Occipital lobe (tissue), 2 donors: Measurements from ENCODE around the gene VNN1. TPM values are rescaled to one million over a fixed set of nuclear protein-coding genes. Genes with fewer than 3 reads are reported as not detected.
"Not testable (repeated sequence)": the region's sequence is repeated elsewhere in the genome, so short reads cannot be mapped to it uniquely, and the experiment has no call there.

Source experiments
- DNase-seq: peaks from one replicate; lab custom pipeline; 2025; lab: John Stamatoyannopoulos, UW
- total RNA-seq: library from RNA; depleted of rRNA; stranded (reverse); fragments of >200 nt; gene quantifications from one replicate; pipeline ENCODE4 v1.2.3, GENCODE V29; 2014

VNN1 gene
- total RNA-seq, 1 donor from 2014 or later = not detected

GRCh38 chr6:132725947-132726607 lies 12.2 kb upstream of the VNN1 start:
- DNase-seq = no peak

- DNase-seq = no peak
These were observed 11.6 kb upstream of the VNN1 start for GRCh38 chr6:132725471-132725870.

GRCh38 chr6:132719736-132720448 lies 6.0 kb upstream of the VNN1 start:
- DNase-seq = no peak

GRCh38 chr6:132715881-132716637 lies 2.2 kb upstream of the VNN1 start:
- DNase-seq = no peak

DNA sequence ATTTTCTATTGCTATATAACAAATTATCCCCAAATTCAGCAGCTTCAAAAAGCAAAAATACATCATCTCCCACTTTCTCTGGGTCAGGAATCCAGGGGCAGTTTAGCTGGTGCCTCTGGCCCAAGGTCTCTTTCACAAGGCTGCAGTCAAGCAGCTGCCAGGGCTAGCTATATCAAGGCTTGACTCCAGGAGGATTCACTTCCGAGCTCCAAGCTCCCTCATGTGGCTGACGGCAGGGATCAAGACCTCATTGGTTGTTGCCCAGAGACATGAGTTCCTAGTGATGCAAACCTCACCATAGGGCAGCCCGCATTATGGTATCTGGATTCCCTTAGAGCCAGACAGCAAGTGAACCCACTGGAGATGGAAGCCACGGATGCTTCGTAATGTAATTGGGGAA lies 1.3 kb upstream of the VNN1 start:
- DNase-seq = peak; percentile 6

GRCh38 chr6:132714160-132714559 lies 305 bp upstream of the VNN1 start:
- no peak for DNase-seq

DNA sequence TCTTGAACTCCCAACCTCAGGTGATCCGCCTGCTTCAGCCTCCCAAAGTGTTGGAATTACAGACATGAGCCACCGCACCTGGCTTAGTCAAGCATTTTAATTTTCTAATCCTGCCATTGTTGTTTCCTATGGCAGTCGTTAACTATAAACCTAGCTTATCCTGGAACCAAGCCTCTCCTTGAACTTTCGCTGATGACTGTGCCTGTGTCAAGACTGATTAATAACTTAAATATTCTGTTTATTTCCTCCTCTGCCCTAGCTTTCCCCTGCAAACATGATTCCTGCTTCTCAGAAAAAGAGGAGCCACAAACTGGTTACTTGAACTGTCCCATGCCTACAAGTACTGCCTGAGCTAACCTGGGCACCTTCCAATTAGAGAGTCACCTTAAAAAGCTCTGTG lies 1.5 kb downstream of the VNN1 start:
- no peak for DNase-seq

DNA sequence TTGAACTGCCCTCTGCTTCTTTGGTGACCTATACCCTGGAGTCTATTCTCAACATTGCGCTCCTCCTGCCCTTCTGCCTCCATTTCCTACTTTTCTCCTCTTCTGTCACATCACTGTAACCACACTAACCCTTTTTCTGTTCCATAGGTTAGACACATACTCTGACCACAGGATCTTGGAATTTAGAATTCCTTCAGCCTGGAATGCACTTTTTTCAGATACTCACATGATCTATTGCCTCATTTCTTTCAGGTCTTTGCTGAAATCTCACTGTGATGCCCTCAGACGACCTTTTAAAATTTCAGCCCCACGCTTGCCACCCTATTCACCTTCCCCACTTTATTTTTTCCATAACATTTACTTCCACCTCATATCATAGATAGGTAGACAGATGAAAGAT lies 5.1 kb downstream of the VNN1 start:
- no peak for DNase-seq

DNA sequence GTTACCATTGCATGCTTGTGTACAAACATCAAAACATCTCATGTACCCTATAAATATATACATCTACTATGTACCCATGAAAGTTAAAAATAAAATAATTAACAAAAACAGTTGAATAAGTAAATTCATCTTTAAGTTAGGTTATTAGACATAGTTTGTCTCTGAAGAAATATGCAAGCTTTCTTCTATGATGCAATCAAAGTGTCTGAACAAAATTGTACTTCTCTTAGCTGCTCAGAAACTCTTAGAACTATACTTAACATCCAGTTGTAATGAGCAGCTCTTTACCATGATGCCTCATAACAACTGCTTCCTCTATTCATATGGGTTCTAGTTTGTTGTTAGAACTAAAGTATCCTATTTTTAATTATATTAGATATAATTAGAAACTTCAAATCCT lies 5.9 kb downstream of the VNN1 start:
- DNase-seq = no peak

- not testable (repeated sequence) for DNase-seq
These were observed 7.1 kb downstream of the VNN1 start for GRCh38 chr6:132706756-132707155.

DNA sequence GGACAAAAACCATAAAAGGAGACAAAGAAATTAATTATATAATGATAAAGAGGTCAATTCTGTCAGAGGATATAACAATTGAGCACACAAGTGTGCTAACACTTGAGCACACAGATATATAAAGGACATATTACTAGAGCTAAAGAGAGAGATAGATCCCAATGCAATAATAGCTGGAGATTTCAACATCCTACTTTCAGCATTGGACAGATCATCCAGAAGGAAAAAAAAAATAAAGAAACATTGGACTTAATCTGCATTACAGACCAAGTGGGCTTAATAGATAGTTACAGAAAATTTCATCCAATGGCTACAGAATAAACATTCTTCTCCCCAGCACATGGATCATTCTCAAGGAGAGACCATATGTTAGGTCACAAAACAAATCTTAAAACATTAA lies 9.9 kb downstream of the VNN1 start:
- no peak for DNase-seq

DNA sequence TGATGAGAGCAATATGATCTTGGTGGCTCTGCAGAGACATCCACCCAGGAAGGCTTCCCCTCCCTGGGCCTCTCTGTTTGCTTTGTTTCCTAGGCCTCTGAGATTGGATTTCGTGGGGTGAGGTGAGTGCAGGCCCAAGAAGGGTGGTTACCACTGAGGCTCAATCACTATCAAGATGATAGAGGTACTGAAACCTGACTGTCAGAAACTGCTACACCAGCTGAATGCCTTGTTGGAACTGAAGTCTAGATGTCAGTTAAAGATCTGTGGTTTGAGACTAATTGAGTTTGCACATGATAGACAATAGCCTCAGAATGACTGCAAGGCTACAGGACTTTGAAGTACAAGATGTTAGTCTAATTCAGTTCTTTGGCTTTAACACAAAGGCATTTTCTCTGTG lies 15.2 kb downstream of the VNN1 start:
- DNase-seq = no peak

DNA sequence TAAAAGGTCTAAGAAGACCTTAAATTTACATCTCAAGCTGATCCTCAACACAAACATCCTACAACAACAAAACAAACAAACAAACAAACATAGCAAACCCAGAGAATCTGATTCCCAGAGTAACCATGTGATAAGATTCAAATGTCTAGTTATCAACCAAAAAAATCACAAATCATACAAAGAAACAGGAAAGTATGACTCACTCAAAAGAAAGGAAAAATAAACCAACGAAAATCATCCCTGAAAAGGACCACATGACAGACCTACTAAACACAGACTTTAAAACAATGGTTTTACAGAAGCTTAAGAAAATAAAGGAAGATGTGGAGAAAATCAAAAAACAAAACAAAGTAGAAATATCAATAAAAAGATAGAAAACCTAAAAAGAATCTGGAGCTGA lies 18.1 kb downstream of the VNN1 start:
- DNase-seq = no peak

DNA sequence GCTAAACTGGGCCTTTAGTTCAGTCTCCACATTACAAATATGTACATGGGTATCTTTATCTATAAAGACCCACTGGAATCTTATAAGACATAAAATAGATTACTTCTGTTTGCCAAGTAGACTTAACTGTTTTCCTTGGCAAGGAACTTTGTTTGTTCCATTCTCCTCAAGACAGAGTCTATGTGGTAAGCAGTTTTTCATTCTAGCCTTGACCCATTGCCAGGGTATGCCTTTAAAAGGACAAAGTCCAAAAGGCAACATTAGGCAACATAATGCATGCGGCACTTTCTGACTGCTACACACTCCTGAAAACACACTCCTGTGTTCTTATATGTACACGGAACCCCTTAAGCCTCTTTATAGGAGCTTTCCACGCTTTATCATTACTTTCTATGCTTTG lies 20.4 kb downstream of the VNN1 start:
- DNase-seq = no peak

DNA sequence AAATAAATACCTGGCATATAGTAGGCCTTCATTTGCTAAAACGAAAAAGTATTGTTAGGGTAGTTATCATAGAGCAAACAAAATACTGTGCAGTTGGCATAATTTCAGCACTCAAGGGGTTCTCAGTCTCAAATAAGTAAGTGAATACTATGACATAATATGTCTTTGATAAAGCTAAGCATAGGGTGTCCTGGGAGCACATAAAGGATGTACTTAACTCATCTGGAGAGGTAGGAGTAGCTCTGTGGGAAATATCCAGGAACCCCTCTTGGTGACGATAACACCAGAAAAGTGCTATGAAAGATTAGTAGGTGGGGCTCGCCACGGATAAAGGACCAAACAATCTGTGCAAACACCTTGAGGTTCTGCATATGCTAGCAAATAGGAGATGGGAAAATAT lies 23.2 kb downstream of the VNN1 start:
- DNase-seq = no peak

DNA sequence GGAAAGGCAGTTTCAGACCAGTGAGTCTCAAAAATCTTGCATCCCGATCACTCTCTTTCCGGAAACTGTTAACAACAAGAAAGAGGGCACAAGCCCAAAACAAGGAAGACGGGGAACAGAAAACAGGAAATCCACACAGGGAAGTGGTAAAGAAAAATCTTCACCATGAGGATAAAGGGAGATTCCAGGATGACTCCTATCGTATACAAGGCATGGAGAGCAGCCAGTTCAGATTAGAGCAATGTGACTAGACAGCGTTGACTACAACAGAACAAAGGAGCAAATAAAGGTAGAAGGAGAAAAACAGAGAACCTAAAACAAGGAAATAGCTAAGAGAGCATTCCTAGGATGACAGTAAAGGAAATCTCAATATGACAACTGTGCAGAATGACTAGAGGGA lies 26.5 kb downstream of the VNN1 start:
- no peak for DNase-seq

DNA sequence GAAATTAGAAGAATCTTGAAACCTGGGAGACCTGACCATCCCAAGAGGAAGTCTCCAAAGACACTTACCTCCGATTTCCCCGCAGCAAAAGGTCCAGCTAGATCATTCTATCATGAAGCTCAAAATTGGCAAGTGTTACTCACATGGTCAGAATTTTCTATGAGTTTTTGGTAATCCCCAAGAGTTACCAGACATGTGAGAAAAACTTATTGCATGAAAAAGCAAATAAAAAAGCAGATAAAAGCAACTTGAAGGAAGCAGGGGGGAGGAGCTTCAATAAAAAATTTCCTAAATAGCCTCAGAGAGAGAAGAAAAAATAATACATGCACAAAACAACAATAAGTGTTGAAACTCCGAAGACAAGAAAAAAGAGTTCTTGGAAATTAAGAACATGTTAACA lies 27.3 kb downstream of the VNN1 start:
- no peak for DNase-seq

GRCh38 chr6:132685009-132685408 lies 28.8 kb downstream of the VNN1 start:
- no peak for DNase-seq

DNA sequence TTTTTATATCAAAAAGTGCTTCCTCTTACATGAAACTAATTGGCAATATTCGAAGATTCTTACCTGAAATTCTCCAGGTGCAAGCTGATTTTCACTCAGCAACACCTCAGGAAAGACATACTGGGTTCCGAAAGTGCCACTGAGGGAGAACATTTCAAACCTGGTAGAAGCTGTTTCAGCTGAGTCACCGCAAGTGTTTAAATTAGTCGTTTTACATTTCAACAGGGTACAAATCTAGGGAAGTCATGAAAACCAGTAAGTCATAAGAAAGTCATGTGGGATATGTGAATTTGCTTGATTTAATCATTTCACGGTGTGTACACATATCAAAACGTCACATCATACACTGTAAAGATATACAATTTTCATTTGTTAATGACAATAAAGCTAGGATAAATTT lies 29.6 kb downstream of the VNN1 start:
- no peak for DNase-seq

DNA sequence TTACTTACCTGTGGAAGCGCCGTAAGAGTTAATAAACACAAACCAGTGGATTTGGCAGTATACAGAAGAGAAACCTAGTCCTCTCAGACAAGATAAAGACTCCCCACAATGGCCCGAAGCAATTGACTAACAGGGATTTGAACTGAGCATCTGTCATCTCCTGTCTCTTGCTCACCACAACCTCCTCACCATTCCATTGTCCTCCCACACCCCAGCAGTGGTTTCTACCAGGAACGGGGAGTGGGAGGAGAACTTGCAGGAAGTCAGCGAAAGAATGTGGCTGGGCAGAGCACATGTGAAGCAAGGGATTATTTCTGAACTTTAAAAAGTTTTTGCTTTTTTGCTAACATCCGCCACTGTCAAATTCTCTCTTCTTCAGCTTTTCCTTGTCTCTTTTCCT lies 30.3 kb downstream of the VNN1 start:
- DNase-seq = no peak

GRCh38 chr6:132679094-132679493 lies 34.8 kb downstream of the VNN1 start:
- not testable (repeated sequence) for DNase-seq

DNA sequence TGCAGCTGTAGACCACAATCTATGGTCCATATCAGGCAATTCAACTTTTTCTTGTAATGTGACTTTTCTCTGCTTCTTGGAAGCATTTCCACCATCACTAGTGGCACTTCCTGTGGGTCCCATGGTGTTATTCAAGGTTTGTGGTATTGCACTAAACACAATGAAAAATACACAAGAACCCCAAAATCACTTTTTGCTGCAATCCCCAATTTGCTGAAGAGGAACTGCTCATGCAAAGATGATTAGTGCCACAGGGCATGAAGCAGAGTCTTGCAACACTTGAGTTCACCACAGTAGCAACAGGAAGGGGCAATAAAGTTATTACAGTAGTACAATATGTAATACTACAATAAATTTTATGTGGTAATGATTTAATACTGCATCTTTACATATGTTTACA lies 38.1 kb downstream of the VNN1 start:
- DNase-seq = no peak

GRCh38 chr6:132675002-132675401 lies 38.9 kb downstream of the VNN1 start:
- no peak for DNase-seq
